Erythroblast (primary cell): ENCODE measurements around the gene NCS1.
"Not testable (repeated sequence)": the region's sequence is repeated elsewhere in the genome, so short reads cannot be mapped to it uniquely, and the experiment has no call there.

Source experiments
- DNase-seq, 2 experiments: peaks; one replicate each; lab custom pipeline; 2025; lab: John Stamatoyannopoulos, UW
- GATA1 ChIP-seq: IDR thresholded peaks from 2 replicates; pipeline ENCODE4 v1.6.1; 2011; ENCODE audit warnings: low read depth, mild to moderate bottlenecking, control low read depth, low read length, moderate library complexity
- POLR2A ChIP-seq: IDR thresholded peaks from 2 replicates; pipeline ENCODE4 v1.6.1; 2011; ENCODE audit warnings: mild to moderate bottlenecking, low read length

NCS1 gene

GRCh38 chr9:130242270-130243014 is 70.2 kb downstream of the NCS1 start:
- no peak for DNase-seq
- TF ChIP-seq POLR2A (no peak), GATA1 (no peak)

- peak; percentile 92 to 93 for DNase-seq
- TF ChIP-seq GATA1 (no peak), POLR2A (peak; percentile 16)
Measured at GRCh38 chr9:130243015-130243881, 71.0 kb downstream of the NCS1 start.

DNA sequence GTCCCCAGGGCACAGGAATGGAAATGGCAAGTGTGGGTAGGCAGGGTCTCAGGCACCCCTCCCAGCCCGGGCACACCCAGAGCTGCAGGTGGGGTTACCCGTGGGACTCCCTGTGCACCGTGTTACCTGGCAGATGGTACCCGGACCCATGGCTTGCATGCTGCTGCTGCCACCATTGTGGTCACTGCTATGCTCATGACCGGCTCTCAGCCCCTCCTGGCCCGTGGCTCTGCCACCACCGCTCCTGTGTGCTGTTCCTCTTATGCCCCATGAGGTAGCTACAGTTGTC is 71.6 kb downstream of the NCS1 start:
- TF ChIP-seq GATA1 (no peak), POLR2A (no peak)
- DNase-seq = no peak

- no peak for DNase-seq
- TF ChIP-seq GATA1 (no peak), POLR2A (no peak)
Measured at GRCh38 chr9:130244548-130245165, 72.5 kb downstream of the NCS1 start.

GRCh38 chr9:130245474-130245873 is 73.3 kb downstream of the NCS1 start:
- DNase-seq = no peak
- TF ChIP-seq POLR2A = no peak
- TF ChIP-seq GATA1 = no peak

GRCh38 chr9:130246126-130246525 is 73.9 kb downstream of the NCS1 start:
- no peak for DNase-seq
- no peak for TF ChIP-seq GATA1
- TF ChIP-seq POLR2A = no peak

DNA sequence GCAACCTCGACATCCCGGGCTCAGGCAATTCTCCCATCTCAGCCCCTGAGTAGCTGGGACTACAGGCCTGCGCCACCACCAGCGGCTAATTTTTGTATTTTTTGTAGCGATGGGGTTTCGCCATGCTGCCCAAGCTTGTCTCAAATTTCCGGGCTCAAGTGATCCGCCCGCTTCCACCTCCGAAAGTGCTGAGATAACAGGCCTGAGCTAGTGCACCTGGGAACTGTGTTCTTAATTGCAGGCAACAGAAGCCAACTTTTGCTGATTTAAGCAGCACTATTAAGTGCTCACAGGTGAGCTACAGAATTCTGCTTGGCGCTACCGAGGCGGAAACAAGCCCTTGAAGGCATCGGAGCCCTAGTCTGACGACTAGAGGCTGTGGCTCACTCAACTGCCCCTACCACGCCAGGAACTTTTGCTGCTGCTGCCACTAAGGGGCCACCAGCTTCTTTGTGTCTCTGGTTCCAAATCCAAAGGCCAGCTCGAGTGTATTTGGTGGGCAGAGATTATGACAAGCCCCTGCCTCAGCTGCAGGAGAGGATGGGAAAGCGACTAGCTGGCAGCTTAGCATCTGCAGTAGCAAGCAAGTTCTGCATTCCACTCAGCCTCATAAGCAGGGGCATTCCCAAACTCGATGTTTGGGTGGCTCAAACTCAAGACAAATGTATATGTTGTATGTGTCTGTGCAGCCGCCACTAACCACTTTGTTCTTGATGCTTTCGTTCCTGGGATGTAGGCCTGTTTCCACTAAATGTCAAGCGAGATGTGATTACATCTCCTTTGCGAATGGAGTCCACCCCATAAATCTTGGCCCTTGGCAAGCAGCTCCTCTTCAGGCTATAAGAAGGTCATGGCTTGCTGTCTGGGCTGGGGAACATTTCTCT is 82.8 kb downstream of the NCS1 start:
- DNase-seq = no peak
- no peak for TF ChIP-seq POLR2A
- no peak for TF ChIP-seq GATA1

GRCh38 chr9:130255631-130256134 is 83.5 kb downstream of the NCS1 start:
- DNase-seq = no peak
- no peak for TF ChIP-seq POLR2A
- TF ChIP-seq GATA1 = no peak

DNA sequence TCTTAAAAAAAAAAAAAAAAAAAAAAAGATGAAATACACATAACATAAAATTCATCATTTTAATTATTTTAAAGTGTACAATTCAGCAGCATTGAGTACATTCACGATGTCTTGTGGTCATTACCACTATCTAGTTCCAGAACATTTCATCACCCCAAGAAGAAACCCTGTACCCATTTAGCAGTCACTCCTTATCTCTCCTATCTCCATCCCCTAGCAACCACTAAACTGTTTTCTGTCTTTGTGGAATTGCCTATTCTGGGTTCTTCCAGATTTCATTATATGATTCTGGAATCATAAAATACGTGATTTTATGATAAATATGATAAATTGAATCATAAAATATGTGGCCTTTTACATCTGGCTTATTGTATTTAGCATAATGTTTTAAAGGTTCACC is 84.4 kb downstream of the NCS1 start:
- TF ChIP-seq POLR2A = no peak
- TF ChIP-seq GATA1 = no peak
- DNase-seq = no peak

GRCh38 chr9:130258137-130258536 is 85.9 kb downstream of the NCS1 start:
- not testable (repeated sequence) for DNase-seq

GRCh38 chr9:130259044-130259443 is 86.8 kb downstream of the NCS1 start:
- TF ChIP-seq GATA1 = no peak
- no peak for TF ChIP-seq POLR2A
- DNase-seq = no peak

GRCh38 chr9:130260816-130261765 is 88.9 kb downstream of the NCS1 start:
- TF ChIP-seq GATA1 = no peak
- no peak for DNase-seq
